GM23248 (cell line): ENCODE measurements around the gene CILP. TPM values are rescaled to one million over a fixed set of nuclear protein-coding genes. Genes with fewer than 3 reads are reported as not detected.

Experiments used
- DNase-seq: peaks from one replicate; pipeline ENCODE4 v3.0.0-alpha.2; 2015
- H2AFZ ChIP-seq: fragments of 200-600 bp; sonication (generic); 2 replicates; pipeline ENCODE4 v1.6.1; 2016; ENCODE audit warnings: antibody characterized with exemption
- H3F3A ChIP-seq: fragments of 200-600 bp; sonication (generic); 2 replicates; pipeline ENCODE4 v1.6.1; 2016; ENCODE audit warnings: mild to moderate bottlenecking, antibody characterized with exemption, mixed run types; ENCODE audit not compliant: insufficient read depth
- H3K27ac ChIP-seq: fragments of 200-600 bp; sonication (generic); 2 replicates; pipeline ENCODE4 v1.5.1; 2016; ENCODE audit warnings: mild to moderate bottlenecking
- H3K27me3 ChIP-seq: fragments of 200-600 bp; sonication (generic); replicated peaks from 2 replicates; pipeline ENCODE4 v1.6.1; 2016; ENCODE audit warnings: mild to moderate bottlenecking; ENCODE audit not compliant: insufficient read depth
- H3K36me3 ChIP-seq: fragments of 200-600 bp; sonication (generic); 2 replicates; pipeline ENCODE4 v1.6.1; 2016; ENCODE audit warnings: low read depth, mild to moderate bottlenecking
- H3K4me1 ChIP-seq: fragments of 200-600 bp; sonication (generic); 2 replicates; pipeline ENCODE4 v1.6.1; 2016; ENCODE audit warnings: mild to moderate bottlenecking; ENCODE audit not compliant: insufficient read depth
- H3K4me2 ChIP-seq: fragments of 200-600 bp; sonication (generic); one replicate; pipeline ENCODE4 v1.6.1; 2016; ENCODE audit warnings: mild to moderate bottlenecking; ENCODE audit not compliant: unreplicated experiment
- H3K4me3 ChIP-seq: fragments of 200-600 bp; sonication (generic); 2 replicates; pipeline ENCODE4 v1.5.1; 2016; ENCODE audit warnings: mild to moderate bottlenecking
- H3K79me2 ChIP-seq: fragments of 200-600 bp; sonication (generic); 2 replicates; pipeline ENCODE4 v1.6.1; 2016; ENCODE audit warnings: mild to moderate bottlenecking; ENCODE audit not compliant: insufficient read depth
- H3K9ac ChIP-seq: fragments of 200-600 bp; sonication (generic); 2 replicates; pipeline ENCODE4 v1.6.1; 2016; ENCODE audit warnings: mild to moderate bottlenecking
- H3K9me2 ChIP-seq: fragments of 200-600 bp; sonication (generic); 2 replicates; pipeline ENCODE4 v1.6.1; 2016; ENCODE audit warnings: mixed run types, mild to moderate bottlenecking, moderate library complexity; ENCODE audit not compliant: insufficient read depth
- H3K9me3 ChIP-seq: fragments of 200-600 bp; sonication (generic); one replicate; pipeline ENCODE4 v1.6.1; 2017; ENCODE audit warnings: low read depth
- H4K20me1 ChIP-seq: fragments of 200-600 bp; sonication (generic); 2 replicates; pipeline ENCODE4 v1.6.0; 2016; ENCODE audit not compliant: insufficient read depth
- EZH2 ChIP-seq: fragments of 200-600 bp; sonication (generic); IDR thresholded peaks from 2 replicates; pipeline ENCODE4 v1.6.1; 2018; ENCODE audit warnings: antibody characterized with exemption, mild to moderate bottlenecking; ENCODE audit not compliant: insufficient read depth, poor library complexity, severe bottlenecking
- EZH2phosphoT487 ChIP-seq: fragments of 200-600 bp; sonication (generic); IDR thresholded peaks from 2 replicates; pipeline ENCODE4 v1.6.1; 2018; ENCODE audit warnings: antibody characterized with exemption, moderate library complexity, mild to moderate bottlenecking, low read depth; ENCODE audit not compliant: insufficient read depth
- WGBS, 2 experiments: methylation state at CpG; one replicate each; pipeline ENCODE4 v1.1.6; 2015 to 2017; ENCODE audit warnings: low lambda C conversion rate in 2 of 2, low coverage in 1 of 2; ENCODE audit errors: missing lambda C conversion rate in 2 of 2; 5-methylcytosine and 5-hydroxymethylcytosine counted together
- in situ Hi-C: fragments of 300-500 bp; cut with MboI; formaldehyde crosslinking; loops from 2 replicates; pipeline ENCODE4 v1.15.0; 2020
- polyA plus RNA-seq: library from polyadenylated mRNA; unstranded; fragments of >200 nt; fragmentation: Nextera tagmentation; extraction: Ambion mirVana; gene quantifications from 2 replicates; pipeline ENCODE4 v1.2.1, GENCODE V29; 2016
- total RNA-seq: library from RNA; depleted of rRNA; stranded (reverse); fragments of >200 nt; shearing (Covaris generic); gene quantifications from 2 replicates; pipeline ENCODE4 v1.2.3, GENCODE V29; 2014; rRNA removed

The CILP gene, protein sequence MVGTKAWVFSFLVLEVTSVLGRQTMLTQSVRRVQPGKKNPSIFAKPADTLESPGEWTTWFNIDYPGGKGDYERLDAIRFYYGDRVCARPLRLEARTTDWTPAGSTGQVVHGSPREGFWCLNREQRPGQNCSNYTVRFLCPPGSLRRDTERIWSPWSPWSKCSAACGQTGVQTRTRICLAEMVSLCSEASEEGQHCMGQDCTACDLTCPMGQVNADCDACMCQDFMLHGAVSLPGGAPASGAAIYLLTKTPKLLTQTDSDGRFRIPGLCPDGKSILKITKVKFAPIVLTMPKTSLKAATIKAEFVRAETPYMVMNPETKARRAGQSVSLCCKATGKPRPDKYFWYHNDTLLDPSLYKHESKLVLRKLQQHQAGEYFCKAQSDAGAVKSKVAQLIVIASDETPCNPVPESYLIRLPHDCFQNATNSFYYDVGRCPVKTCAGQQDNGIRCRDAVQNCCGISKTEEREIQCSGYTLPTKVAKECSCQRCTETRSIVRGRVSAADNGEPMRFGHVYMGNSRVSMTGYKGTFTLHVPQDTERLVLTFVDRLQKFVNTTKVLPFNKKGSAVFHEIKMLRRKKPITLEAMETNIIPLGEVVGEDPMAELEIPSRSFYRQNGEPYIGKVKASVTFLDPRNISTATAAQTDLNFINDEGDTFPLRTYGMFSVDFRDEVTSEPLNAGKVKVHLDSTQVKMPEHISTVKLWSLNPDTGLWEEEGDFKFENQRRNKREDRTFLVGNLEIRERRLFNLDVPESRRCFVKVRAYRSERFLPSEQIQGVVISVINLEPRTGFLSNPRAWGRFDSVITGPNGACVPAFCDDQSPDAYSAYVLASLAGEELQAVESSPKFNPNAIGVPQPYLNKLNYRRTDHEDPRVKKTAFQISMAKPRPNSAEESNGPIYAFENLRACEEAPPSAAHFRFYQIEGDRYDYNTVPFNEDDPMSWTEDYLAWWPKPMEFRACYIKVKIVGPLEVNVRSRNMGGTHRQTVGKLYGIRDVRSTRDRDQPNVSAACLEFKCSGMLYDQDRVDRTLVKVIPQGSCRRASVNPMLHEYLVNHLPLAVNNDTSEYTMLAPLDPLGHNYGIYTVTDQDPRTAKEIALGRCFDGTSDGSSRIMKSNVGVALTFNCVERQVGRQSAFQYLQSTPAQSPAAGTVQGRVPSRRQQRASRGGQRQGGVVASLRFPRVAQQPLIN
- total RNA-seq = under 0.01 and 0.11 TPM in 2 replicates
- polyA plus RNA-seq = 0.09 TPM in 1 of 2 replicates, not detected in the other

DNA sequence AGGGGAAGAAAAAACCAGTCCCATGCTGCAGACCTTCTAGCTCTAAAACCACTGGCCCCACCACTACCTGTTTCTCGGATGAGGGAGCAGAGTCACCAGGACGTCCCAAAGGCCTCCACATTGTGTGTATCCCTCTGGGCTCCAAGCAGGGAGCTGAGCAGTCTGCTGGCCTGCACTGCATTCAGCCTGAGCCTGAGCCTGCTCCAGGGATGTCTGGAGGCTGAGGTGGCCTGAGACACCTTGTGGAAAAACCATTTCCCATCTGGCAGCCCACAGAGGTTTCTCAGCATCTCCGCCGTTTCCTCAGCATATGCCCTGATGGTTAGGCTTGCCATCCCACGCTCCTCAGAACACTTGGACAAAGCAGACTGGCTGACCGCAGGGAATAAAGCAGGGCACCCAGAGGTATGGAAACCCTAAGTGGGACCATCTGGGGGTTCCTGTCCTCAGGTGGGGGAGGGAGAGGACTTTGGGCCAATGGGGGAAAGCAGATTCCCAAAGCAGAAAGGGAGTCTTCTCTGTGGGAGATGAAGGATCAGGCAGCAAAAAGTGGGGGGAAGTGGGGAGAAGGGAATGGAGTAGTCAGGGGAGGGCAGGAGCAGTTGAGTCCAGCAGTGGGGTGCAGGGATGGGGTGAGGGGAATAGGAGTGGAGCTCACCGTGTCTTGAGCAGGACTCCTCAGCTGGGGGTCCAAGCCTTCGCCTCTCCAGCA, at the start of gene CILP:
Gene CILP, minus strand, starts transcription at position 704 of the 712 bp plus-strand sequence. CDS start 1,718 bp downstream, outside the sequence.
- Histone ChIP-seq H2AFZ (no peak within 1 kb of the TSS), H3K9ac (no peak within 1 kb of the TSS), H4K20me1 (no peaks in the 10 kb centered on the region), H3K4me3 (no peak within 1 kb of the TSS), H3K4me1 (no peaks in the 10 kb centered on the region), H3K9me3 (no peaks in the 10 kb centered on the region), H3K79me2 (no peaks in the 10 kb centered on the region), H3K27me3 (no peaks in the 10 kb centered on the region; the same call in 1 of the 2 replicates), H3K27ac (no peak within 1 kb of the TSS), H3K4me2 (no peak within 1 kb of the TSS), H3K36me3 (no peaks in the 10 kb centered on the region), H3K9me2 (no peaks in the 10 kb centered on the region), H3F3A (no peaks in the 10 kb centered on the region)
- DNase-seq = no peak
- 73 to 76% methylated on average over 8 of the region's 8 CpGs for WGBS, 2 experiments
- in situ Hi-C loops = no loop called here
- no peak for TF ChIP-seq EZH2phosphoT487
- TF ChIP-seq EZH2 = no peak

DNA sequence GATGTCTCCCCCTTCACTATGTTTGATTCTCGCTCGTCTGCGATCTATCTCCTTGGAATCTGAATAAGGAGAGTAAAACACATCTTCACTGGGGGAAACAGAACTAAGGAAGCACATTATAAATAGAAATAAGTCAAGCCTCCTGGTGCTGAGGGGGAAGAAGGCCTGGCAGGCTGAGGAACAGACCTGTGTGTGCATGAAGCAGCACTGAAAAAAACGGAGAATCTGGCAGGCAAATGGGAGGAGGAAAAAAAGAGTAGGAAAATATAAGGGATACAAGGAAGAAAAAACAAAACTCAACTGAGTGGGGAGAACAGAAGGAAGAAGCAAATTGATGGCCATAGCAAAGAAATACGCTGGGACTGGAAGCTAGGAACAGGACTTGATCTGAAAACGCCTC, 49.7 kb upstream of the CILP start:
- H3K9me3 ChIP-seq = no peaks in the 10 kb centered on the region
- no peaks in the 10 kb centered on the region for H3K36me3 ChIP-seq
- no peak overlapping the region for H3K9ac ChIP-seq
- H3K4me1 ChIP-seq = peaks cover 6% of the 10 kb centered on the region; the same call in 1 of the 2 replicates
- H3K4me2 ChIP-seq = no peak overlapping the region
- H2AFZ ChIP-seq = no peak overlapping the region
- H3K4me3 ChIP-seq = no peak overlapping the region
- in situ Hi-C loops = loop anchor here (10.0 kb wide), 1 partner anchor 66 kb away; no protein-coding TSS in a partner anchor
- no peak overlapping the region for H3K27ac ChIP-seq
- H3F3A ChIP-seq = peaks cover 6% of the 10 kb centered on the region; the same call in 1 of the 2 replicates
- no peak for DNase-seq
- H4K20me1 ChIP-seq = no peaks in the 10 kb centered on the region
- H3K27me3 ChIP-seq = no peaks in the 10 kb centered on the region
- H3K9me2 ChIP-seq = no peaks in the 10 kb centered on the region
- TF ChIP-seq EZH2phosphoT487 (no peak), EZH2 (no peak)
- H3K79me2 ChIP-seq = no peaks in the 10 kb centered on the region
- 86 to 92% methylated on average over 6 of the region's 6 CpGs for WGBS, 2 experiments

DNA sequence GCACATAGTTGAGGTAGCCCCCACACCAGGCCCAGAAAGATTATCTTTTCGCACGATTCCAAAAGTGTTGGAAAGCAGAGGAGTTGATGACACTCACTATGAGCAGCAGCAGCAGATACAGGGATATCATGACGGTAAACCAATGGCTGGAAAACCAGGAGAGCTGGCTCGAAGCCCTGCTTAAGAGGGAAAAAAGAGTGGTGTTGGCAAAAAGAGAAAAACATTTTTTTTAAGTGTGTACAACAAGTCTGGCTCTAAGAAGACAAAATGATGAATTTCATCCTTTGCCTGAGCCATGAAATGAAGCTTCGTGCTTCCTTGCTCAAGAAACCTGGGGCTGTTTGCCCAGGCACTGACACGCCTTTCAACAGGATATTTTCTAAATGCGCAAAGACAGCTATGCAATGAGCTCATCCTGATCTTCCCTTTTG, 48.1 kb upstream of the CILP start:
- Histone ChIP-seq H3K79me2 (no peaks in the 10 kb centered on the region), H3F3A (peaks cover 6% of the 10 kb centered on the region; the same call in 1 of the 2 replicates), H4K20me1 (no peaks in the 10 kb centered on the region), H3K9me3 (no peaks in the 10 kb centered on the region), H3K4me1 (peaks cover 6% of the 10 kb centered on the region; the same call in 1 of the 2 replicates), H2AFZ (no peak overlapping the region), H3K27me3 (no peaks in the 10 kb centered on the region), H3K9ac (no peak overlapping the region), H3K4me2 (no peak overlapping the region), H3K9me2 (no peaks in the 10 kb centered on the region), H3K27ac (no peak overlapping the region), H3K4me3 (no peak overlapping the region), H3K36me3 (no peaks in the 10 kb centered on the region)
- 47 to 56% methylated on average over 7 of the region's 7 CpGs for WGBS, 2 experiments
- TF ChIP-seq EZH2 (no peak), EZH2phosphoT487 (no peak)
- in situ Hi-C loops = no loop called here
- peak; percentile 44 for DNase-seq
